HG03342 (cell line): ENCODE data around the gene DYNLT4.
"Not testable (repeated sequence)": the region's sequence is repeated elsewhere in the genome, so short reads cannot be mapped to it uniquely, and the experiment has no call there.

Experiments
- ATAC-seq: cut with Tn5 transposase; IDR thresholded peaks from one replicate; pipeline ENCODE4 v1.9.1; 2021; ENCODE audit warnings: mild to moderate bottlenecking, moderate library complexity; ENCODE audit not compliant: unreplicated experiment

The DYNLT4 gene

DNA sequence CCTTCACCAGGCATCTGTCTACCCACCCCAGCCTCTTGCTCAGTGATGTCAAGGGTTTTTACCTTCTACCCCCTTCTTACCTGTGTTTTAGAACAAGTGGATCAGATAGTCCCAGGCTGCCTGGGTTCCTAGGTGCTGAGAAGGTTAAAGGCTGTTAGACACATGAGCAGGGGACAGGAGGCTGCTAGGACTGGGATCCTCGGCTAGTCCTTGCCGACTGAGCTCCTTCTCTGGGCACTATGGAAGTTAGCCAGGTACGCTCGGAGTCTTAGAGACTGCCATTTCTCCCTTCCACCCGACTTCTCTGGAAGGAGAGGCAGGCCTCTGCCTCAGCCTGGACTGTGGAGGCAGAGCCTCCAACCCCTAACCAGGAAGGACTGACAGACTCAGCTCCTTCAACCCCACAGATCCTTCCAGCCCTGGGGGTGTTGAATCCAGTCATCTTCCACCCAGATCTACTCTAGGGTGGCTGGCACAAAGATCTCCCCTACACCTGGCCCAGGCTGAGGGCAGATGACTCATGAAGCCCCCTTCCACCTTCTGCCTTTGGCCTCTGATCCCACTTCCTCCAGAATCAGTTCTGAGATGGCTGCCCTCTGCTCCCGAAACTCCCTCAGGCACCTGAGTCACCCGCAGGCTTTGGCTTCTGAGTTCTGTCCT is at the start of gene DYNLT4:
Gene DYNLT4 (minus strand): TSS at position 648 of the 660 bp plus-strand sequence. CDS start 683 bp downstream, outside the sequence.
- peak; percentile 2 for ATAC-seq

DNA sequence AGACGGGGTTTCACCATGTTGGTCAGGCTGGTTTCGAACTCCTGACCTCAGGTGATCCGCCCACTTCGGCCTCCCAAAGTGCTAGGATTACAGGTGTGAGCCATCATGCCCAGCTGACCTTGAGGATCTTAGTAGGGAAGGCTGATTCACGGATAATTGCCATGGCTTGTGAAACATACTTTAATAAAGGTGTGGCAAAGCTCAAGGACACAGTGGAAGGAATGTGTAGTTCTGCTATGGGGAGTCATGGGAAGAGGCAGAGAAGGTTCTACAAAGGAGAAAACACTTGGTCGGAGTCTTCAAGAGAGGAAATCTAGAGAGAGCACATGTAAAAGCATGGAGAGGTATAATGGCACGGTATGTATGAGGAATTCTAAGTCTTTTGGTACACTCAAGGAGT is 48.6 kb upstream of the DYNLT4 start:
- no peak for ATAC-seq

DNA sequence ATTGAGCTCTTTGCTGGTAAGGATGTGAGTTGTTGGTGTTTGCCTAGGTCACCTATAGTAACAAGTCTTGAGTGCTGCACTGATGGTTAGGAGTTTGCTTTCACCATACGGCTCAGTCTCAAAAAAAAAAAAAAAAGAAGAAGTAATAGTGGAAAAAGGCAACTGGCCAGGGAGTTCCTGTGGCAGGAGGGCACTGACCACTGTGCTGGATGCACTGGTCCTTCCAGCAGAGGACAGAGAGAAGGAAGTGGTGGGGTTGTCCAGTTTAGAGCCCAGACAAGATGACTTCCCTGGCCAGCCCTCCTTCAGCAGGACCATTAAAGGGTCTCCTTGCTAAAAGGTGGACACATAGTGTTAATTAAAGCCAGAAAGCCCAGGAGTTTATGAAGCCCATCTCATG is 47.8 kb upstream of the DYNLT4 start:
- ATAC-seq: no peak

- ATAC-seq: no peak
Measured at GRCh38 chr1:44853201-44853600, 46.0 kb upstream of the DYNLT4 start.

GRCh38 chr1:44851308-44851707 is 44.2 kb upstream of the DYNLT4 start:
- no peak for ATAC-seq

DNA sequence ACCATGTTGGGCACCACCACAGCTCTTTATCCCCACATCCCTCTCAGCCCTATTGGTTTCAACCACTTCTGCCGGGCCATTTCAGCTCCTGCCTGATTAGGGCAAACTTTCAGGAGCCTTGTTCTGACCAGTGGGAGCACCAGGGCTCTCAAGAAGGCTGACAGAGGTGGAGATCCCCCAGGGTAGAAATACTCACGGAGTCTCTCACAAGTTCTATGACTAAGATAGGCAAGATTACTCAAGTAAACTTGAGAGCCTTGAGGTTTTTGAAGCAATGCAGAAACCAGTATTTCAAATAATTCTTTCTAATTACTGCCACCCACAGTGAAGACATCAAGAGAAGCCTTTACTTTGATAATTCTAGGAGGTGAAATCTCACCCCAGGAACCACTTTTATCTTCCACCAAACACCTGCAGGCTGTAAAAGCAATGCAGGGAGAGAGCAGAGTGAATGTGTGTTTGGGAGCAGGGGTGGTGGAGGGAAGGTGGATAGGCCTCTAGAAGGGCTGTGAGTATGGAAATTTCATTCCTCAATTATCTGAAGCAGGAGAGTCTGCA is 42.5 kb upstream of the DYNLT4 start:
- ATAC-seq: no peak

GRCh38 chr1:44848456-44849181 is 41.5 kb upstream of the DYNLT4 start:
- ATAC-seq: no peak

DNA sequence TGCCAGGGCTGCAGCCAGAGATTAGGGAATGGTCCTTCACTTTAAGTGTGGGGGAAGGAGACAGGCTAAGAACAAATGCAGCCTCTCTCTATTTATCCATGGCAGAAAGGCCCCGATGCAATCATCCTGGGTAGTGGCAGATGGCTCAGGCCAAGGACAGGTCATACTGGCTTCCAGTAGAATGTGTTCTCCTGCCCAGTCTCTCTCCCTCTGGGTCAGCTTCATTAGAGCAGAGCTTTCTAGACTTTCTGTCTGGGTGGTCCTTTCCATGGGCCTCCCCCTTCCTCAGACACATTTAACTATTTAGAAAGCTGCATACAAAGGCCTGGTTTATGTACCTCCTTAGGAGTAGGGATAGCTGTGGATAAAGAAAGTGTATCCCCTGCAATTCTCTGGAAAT is 40.7 kb upstream of the DYNLT4 start:
- no peak for ATAC-seq

- ATAC-seq: no peak
Measured at GRCh38 chr1:44846985-44847384, 39.8 kb upstream of the DYNLT4 start.

DNA sequence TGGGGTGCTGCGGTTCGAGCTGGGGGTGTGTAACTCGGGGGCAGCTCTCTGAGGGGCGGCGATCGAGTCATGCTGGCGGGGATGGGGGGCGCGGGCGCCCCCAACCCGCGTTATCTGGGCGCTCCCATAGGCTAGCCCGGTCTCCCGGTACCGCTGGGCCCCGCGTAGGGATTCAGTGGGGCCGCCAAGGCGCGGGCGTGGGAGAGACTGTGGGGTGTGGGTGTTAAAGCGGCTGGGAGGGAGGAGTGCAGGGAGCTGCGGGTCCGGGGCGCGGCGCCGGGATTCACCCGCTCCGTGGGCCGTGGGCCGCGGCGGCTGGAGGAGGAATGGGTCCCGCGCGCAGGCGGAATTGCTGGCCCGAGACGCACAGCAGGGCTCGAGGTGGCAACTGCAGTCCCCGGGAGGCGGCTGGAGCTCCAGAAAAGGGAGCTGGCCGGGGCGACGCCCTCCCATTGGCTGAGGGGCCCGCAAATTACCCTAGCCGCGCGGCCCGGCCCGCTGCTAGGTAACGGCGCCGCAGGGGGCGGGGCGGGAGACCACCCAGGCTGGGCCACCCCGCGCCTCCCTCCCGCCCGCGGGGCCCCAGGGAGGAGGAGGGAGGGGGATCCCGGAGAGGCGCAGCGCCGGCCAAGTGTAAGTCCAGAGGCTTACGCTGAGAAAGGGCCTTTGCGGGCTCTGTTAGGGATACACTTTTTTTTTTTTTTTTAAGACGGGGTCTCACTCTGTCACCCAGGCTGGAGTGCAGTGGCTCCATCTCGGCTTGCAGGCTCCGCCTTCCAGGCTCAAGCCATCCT is 35.9 kb upstream of the DYNLT4 start, which contains the start of gene PTCH2:
Gene PTCH2 (minus strand): TSS at position 392 of the 794 bp plus-strand sequence. CDS start 321 bp downstream, at position 71.
- no peak for ATAC-seq

DNA sequence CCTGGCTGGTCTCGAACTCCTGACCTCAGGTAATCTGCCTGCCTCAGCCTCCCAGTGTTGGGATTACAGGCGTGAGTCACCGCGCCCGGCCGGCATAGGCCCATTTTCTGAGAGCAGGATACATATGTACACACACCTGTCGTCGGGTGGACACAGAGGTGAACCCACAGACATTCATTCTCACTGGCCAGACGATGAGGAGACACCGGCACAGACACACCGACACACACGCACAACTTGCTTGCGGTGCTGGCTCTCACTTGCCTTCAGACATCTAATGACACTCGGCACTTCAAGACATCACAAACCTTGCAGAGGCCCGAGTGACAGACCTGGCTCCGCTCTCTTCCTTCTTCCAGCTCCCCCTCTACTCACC is 35.3 kb upstream of the DYNLT4 start:
- no peak for ATAC-seq

GRCh38 chr1:44839576-44839975 is 32.4 kb upstream of the DYNLT4 start:
- no peak for ATAC-seq

GRCh38 chr1:44838294-44838693 is 31.1 kb upstream of the DYNLT4 start:
- not testable (repeated sequence) for ATAC-seq

DNA sequence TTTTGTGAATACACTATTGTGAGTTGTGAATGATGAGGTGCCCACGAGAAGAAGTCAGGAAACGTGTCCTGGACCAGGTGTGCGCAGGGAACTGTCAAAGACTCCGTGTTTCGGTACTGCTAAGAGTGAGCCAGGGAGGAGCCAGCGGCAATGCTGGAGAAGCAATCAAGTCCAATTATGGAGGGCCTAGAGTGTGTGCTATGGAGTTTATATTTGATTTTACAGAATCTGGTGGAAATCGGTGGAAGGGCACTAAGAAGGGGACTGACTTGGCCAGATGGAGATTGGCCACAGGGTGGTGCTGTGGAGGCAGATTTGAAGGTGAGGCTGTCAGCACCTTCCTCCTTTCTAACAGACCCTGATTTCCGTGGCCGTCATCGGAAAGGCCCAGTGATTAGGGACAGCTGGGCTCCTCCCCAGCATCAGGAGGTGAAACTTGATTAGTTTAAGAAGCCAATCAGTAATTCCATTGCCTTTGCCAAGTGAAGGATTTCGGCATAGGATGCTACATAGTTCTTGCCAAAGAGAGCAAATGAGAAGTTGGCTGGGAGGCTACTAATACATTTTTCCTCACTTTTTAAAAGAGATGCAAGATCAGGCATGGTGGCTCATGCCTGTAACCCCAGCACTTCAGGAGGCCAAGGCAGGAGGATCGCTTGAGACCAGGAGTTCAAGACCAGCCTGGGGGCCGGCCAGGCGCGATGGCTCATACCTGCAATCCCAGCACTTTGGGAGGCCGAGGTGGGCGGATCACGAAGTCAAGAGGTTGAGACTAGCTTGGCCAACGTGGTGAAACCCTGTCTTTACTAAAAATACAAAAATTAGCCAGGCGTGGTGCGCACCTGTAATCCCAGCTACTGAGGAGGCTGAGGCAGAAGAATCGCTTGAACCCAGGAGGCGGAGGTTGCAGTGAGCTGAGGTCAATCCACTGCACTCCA is 28.9 kb upstream of the DYNLT4 start:
- peak; percentile 70 for ATAC-seq

- ATAC-seq: no peak
Measured at GRCh38 chr1:44834328-44834727, 27.2 kb upstream of the DYNLT4 start.

DNA sequence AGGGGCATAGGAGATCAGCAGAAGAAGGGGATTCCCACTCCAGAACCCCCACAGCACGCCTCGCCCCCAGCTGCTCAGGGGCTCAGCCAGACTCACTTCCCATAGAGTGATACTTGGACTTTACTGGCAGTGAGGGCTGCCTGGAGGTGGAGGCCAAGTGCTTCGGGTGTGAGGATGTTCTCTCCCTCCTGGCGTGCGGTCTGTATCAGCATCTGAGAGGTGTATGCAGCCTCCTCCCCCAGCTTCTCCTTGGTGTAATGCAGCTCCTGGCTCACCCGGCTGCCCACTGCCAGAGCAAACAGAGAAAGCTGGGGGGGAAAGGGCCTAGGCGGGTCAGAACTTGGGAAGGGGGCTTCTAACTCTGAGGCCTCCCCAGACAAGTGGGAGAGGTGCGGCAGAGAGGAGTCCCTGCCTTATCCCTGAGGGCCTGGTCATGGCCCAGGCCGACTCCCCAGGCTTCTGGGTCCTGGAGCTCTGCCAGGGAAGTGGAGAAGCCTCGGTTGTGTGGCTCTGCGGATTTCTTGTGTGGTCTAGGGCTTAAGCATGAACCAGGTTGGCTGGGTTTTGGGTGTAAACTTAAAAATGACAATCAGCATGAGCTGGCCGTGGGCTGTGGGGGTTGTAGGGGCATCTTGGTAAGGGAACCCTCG is 25.0 kb upstream of the DYNLT4 start:
- ATAC-seq: no peak

GRCh38 chr1:44831516-44831915 is 24.4 kb upstream of the DYNLT4 start:
- no peak for ATAC-seq

- ATAC-seq: no peak
Measured at GRCh38 chr1:44830900-44831304, 23.8 kb upstream of the DYNLT4 start.

- ATAC-seq: no peak
Measured at GRCh38 chr1:44829506-44830384, 22.6 kb upstream of the DYNLT4 start.
